GM21529 (cell line): Measurements from ENCODE around the gene CRIP1.

Source experiments
- ATAC-seq: cut with Tn5 transposase; IDR thresholded peaks from one replicate; pipeline ENCODE4 v1.9.1; 2021; ENCODE audit not compliant: unreplicated experiment

Gene CRIP1

DNA sequence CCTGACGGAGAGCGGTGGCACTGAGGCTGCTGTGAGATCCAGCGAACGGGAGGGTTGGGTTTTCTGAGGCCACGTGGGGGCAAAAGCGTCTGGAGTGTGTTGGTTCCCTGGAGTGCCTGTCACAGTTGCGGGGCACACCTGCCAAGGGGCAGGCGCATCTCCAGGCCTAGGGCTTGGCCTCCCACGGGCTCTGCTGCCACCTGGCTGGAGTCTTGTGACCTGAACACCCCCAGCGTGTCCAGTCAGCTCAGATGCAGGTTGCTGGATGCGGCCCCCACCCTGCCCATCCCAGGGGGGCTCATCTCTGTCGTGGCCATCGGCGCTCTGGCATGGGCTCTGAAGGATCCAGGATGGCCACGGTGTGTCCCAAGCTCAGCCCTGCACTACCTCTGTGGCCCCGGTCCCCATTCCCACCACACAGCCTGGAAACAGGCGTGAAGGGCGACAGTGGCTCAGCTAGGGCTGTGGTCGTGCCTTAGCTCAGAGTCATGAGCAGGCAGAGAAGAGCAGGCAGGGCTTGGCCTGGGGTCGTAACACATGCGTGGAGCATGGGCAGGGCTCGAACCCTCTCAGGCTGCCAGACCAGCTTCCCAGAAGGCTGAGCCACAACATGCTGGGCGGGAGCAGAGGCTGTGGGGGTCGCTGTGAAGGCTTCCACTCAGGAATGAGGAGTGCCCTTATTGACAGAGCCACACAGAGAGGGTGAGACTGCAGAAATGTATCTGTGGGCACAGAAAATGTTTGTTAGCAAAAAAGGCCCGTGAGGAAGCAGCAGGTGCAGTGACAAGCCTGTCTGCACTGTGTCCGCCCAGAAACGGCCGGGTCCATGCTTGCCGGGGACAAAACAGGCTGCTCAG is 35.6 kb upstream of the CRIP1 start:
- ATAC-seq: no peak

DNA sequence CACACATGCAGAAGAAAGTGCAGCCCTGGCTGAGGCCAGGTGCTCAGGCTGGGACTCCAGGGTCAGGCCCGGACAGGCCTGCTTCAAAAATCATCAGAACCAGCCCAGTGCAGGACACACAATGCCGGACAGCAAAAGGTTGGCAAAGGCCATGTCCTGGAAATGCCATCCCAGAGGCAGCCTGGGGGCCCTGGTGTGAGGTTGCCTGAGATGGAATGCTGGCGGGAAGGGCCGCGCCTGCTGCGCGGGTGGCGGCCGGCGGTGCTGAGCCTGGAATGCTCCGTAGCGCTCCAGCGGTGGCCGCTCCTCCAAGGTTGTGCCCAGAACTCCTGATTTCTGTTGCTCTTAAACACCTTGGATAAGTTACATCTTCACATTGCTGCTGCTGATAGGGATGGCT is 33.7 kb upstream of the CRIP1 start:
- no peak for ATAC-seq

DNA sequence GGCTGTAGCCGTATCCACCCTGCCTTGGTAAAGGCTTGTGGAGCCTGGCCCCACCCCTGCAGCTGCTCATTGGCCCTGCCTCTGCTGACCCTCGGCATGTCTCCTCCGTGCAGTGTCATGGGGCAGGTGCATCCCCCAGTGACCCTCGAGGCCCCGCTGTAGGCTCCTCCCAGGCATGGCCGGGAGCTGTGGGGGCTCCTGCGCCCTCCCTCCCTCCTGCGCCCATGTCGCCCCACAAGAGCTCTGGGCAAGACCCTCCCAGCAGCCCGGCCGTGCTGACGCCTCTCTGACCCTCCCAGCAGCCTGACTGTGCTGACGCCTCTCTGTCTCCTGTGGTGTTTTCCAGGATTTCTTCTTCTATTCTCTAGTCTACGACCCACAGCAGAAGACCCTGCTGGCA is 32.8 kb upstream of the CRIP1 start:
- no peak for ATAC-seq

DNA sequence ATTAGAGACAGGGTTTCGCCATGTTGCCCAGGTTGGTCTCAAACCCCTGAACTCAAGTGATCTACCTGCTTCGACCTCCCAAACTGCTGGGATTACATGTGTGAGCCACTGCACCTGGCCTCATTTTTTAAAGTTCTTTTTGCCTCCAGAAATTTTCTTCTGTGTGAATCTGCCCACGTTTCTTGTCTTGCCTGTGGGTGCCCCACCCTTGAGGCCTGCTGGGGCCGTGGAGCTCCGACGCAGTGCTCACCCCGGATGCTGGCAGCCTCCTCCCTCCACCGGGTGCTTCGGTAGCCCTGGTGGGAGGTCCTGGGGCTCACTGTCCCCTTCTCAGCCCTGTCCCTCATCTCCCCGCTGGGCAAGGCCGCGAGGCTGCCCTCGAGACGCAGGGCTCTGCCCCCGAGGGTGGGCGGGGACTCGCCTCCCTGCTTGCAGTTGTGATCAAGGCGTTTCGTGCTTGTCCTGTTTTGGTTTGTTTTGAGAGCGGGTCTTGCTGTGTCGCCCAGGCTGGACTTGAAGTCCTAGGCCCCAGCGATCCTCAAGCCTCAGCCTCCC is 31.5 kb upstream of the CRIP1 start:
- ATAC-seq: no peak

DNA sequence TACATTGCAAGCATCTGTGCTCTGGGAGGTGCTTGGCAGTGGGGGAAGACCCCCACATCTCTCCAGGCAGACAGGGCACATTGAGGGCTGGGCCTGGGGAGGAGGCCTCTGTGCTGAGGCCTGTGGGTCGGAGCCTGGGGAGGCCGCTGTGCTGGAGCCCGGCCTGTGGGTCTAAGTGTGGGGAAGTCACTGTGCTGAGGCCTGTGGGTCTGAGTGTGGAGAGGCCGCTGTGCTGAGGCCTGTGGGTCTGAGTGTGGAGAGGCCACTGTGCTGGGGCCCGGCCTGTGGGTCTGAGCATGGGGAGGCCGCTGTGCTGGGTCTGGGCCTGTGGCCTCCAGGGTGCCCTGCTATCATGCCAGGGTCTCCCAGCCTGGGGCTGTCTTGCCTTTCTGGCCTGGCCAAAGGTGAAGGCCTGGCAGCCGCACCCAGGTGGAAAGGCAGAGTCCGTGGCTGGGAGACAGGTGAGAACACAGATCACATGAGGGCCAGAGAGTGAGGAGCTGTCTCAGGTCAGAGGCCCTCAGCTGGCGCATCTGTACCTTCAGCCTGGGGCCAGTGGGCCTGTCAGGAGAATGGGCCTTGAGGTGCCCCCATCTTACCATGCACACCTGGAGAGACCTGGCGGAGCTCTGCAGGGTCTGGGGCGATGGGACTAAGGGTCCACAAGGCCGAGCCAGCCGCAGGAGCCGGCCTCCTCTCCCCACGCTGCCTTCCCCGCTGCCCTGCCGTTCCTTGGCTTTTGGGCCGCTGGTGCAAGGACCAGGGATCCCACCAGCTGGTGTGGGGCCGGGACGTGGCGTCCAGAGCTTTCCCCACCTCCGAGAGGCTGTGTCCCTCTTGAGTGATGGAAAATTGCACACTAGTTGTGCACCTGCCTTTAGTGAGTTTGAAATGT is 30.7 kb upstream of the CRIP1 start:
- no peak for ATAC-seq

DNA sequence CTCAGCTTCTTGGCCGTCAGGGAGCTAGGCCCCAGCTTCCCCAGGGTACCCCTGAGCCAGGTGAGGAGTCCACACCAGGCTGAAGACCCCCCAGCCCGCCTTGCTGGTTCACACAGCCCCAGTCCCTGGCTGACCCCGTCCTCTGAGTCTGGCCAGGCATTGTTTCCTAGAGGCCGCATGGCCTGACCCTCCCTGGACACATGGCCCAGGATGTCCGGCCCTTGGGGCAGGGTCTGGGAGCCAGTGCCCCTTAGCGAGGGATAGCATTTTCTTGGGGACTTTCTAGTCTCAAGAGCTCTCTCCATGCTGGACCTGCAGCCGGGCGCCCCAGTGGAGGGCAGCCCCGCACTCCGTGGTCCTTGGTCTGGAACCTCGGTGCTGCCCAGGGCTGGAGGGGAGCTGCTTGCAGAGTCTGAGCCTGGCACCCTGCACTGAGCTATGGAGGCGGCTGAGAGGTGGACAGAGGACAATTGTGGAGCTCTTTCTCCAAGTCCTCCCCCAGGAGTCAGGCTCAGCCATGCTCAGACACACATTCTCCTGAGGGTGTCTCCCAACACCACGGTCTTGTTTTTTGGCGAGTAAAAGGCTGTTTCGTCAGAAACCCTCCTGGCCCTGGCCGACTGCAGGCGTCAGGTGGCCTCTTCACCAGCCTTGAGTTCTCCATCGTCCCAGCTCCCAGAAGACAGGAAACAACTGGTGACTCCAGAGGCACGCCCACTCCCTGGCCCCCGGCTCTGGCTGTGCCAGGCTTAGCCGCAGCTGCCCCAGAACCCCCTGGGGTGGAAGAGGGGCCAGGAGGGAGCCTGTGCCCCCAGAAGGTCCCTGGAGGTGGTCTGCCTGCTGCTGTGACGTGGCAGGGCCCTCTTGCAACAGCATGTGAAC is 29.7 kb upstream of the CRIP1 start:
- no peak for ATAC-seq

DNA sequence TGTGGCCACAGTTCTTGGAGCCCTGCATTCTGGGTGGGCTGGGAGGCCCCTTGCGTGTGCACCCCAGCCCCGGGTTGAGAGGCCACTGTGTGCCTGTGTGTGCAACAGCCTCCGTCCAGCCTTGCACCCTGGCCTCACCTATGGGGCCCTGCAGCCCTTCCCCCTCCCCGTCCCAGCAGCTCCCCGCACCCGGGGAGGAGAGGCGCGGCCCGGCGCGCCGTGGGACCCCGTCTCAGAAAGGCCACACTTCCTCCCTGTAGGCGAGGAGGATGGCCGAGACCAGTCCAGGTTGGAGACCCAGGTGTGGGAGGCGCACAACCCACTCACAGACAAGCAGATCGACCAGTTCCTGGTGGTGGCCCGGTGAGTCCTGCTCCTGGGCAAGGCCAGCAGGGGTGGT is 28.7 kb upstream of the CRIP1 start:
- no peak for ATAC-seq

DNA sequence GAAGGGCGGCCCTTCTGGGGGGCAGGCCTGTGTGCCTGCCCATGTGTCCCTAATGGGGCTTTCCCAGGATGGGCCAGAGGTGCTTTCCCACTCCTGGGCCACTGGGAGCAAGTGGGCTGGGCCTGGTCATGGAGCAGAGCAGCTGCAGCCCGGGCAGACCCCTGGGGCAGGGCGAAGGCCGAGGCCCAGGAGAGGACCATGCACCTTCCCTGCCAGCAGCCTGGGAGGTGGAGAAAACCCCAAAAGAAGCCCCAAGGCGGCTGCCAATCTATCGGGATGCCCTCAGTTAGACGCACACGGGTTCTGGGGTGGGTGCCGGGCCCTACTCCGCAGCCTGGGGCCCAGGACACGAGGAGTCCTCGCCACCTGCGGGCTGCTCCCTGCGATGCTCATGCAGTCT is 28.1 kb upstream of the CRIP1 start:
- no peak for ATAC-seq

DNA sequence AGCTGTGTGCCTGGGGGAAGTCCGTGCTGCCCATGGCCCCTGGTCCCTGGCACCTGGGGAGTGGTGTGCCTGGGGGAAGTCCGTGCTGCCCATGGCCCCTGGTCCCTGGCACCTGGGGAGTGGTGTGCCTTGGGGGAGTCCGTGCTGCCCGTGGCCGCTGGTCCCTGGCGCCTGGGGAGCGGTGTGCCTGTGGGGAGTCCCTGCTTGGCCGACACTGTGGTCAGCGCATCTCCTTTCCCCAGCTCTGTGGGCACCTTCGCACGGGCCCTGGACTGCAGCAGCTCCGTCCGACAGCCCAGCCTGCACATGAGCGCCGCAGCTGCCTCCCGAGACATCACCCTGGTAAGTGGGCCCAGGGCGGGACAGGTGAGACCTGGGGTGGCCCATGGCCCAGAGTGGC is 26.6 kb upstream of the CRIP1 start:
- no peak for ATAC-seq

DNA sequence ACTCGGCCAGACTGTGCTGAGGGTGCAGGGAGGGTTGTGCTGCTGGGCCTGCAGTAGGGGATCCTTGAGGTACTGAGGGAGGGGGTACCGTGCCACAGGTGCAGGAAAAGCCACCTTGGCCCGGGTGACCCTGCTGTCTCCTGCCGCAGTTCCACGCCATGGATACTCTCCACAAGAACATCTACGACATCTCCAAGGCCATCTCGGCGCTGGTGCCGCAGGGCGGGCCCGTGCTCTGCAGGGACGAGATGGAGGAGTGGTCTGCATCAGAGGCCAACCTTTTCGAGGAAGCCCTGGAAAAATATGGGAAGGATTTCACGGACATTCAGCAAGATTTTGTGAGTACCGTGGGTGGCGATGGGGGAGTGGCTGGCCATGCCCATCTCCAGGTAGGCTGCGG is 26.1 kb upstream of the CRIP1 start:
- no peak for ATAC-seq

DNA sequence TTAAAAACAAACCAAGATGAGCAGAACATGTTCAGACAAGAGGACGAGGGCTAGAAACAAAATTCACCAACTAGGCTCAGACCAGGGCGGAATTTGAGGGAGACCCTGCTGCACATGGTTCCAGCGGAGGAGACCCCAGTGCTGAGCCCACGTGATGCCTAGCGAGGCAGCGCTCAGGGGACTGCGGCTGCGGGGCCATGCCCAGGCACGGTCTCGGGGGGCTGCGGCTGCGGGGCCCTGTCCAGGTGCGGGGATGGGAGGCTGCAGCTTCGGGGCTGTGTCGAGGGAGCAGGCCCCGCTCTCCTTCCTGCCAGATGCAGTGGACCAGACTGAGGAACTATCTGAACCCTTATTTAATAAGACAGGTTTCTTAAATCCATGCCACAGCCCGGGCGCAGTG is 24.8 kb upstream of the CRIP1 start:
- no peak for ATAC-seq

DNA sequence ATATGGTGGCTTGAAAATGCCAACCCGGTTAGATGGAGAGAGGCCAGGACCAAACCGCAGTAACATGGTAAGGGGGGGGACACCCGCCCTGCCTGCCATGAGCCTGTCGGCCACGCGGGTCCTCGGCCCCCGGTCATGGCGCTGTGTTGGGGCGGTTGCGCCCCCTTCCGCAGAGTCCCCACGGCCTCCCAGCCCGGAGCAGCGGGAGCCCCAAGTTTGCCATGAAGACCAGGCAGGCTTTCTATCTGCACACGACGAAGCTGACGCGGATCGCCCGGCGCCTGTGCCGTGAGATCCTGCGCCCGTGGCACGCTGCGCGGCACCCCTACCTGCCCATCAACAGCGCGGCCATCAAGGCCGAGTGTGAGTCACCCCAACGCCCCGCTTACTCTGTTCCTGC is 22.2 kb upstream of the CRIP1 start:
- no peak for ATAC-seq

DNA sequence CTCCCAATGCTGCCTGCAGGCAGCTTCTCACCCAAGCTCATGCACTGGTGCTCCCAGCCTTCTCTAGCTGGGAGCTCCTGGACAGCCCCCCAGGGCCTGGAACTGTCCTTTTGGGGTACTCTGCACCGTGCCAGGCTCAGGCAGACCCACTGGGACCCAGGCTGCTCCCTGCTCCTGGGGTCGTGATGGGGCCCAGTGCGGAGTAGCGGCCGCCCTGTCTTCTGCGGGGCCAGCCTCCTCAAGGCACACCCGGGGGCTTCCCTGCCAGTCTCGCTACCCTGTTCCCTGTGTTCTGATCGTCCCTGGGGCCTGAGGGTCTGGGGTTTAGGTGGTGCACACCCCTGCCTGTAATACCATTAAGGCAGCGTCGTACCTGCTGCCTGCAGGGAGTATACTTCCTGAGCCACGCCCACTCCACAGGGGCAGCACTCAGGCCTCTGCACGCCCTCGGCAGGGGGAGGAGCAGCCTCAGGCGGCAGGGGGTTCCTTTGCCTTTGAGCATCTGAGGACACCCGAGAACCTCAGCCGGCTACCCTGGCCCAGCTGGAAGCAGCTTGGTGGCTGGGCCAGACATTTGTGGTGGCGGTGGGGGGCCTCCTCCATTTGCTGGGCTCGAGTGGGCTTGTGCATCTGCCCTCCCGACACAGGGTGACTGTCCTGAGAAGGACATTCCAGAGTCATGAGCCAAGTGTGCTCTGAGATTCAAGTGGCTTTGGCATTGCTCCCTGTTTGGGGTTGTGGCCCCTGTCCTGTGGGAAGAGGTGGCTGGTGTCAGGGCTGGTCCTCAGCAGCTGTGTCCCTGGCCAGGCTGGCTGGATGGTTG is 21.3 kb upstream of the CRIP1 start:
- no peak for ATAC-seq

DNA sequence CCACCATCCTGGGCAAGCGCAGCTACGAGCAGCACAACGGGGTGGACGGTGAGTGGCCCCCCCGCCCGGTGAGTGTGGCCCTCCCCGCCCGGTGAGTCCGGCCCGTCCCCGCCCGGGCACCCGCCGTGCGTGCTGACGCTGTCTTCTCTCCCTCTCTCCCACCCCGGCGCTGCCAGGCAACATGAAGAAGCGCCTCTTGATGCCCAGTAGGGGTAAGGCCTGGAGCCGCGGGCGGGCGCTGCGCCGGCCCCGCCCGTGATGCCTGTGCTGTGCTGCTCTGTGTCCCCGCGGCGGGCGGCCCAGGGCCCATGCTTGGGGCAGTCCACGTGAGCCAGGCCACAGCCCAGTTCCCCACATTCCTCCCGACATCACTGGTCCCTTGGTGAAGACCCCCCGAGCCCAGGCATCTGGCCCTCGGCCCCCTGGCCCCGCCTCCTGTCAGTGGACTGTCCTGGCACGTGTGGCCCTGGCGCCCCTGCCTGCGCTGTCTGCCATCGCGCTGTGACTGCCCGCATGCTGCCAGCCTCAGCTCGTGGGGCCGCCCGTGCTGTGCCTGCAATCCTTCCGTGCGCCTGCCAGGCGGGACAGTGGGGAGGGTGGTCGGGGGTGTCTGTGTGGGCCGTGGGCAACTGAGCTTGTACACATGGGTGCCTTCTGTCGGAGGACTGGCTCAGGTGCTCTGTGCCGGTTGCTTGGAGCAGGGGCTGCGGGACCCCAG is 20.0 kb upstream of the CRIP1 start:
- no peak for ATAC-seq

DNA sequence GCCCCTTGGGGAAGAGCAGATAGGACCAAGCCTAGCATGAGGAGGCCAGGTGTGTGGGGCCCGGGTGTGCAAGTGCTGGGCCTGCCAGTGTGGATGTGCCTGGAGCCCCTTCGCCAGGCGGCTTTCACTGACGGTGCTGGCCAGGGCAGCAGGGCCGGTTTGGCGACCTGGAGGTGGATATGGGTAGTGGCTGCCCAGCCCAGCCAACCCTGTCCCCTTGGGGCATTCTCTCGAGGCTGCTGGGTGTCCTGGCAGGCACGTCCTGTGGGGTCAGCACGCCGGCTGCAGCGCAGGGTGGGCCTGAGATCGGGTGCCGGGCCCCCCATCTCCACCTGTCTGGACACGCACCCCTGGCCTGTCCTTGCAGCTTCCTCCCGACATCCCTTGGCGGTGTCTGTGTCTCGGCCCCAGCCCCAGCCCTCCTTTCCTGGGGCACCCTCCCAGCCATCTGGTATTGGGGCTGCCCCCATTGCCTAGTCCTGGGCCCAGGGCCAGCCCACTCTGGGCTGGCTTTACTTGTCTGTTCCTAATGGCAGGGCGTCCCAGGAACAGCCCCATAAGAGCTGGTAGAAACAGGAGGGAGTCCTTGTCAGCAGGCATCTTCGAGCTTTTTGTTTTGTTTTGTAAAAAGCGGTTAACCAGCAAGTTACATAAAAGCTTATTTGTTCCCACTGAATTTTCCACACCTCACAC is 19.3 kb upstream of the CRIP1 start:
- no peak for ATAC-seq

DNA sequence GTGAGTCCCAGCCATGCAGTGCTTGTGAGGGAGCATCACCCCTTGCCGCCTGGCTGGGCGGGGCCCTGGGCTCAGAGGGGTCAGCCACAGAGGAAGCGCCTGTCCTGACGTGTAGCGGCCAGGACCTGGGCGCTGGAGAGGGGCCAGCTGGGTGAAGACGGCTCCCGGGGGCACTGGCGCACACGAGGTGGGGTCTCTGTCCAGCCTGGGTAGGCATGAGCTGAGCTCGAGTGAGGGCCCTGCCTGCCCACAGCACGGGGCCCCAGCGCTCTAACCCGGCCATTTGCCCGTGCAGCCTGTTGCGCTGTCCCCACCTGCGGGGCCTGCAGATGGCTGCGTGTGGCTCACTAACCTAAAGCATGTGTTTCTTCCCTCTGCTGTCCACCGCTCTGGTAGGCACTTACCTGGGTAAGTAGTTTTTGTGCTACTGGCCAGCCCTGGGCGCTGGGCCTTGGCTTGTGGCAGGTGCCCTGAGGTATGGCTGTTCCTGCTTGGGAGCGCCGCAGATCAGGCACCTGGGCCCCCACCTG is 18.7 kb upstream of the CRIP1 start:
- no peak for ATAC-seq

DNA sequence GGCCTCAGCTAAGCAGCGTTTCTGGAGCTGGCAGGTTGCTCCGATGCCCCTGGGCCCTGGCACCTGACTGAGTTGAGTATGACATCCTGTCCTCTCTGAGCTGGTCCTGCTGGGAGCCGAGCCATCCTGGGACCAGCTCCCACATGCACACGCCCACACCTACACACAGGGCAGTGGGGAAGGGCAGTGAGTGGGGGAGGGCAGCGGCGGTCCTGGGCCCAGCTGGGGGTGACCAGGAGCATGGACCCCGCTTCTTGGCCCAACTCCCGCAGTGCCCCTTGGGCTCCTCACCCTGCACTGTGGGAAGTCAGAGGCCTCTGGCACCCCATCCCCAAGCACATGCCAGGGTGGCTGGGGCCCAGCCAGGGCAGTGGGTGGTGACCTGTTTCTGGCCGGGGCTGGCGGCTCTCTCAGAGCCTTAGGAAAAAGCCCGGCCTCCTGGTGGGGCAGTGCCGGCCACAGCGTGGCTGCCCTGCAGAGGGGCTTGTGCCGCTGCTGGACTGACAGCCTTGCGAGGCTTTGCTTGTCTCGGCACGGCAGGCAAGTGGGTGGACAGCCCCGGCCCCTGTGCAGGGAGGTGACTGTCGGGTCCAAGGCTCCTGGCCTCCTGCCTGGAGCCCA is 18.0 kb upstream of the CRIP1 start:
- ATAC-seq: no peak
